ENCODE measurements around the gene CNTN1.
"Not testable (repeated sequence)": the region's sequence is repeated elsewhere in the genome, so short reads cannot be mapped to it uniquely, and the experiment has no call there.

The CNTN1 gene

DNA sequence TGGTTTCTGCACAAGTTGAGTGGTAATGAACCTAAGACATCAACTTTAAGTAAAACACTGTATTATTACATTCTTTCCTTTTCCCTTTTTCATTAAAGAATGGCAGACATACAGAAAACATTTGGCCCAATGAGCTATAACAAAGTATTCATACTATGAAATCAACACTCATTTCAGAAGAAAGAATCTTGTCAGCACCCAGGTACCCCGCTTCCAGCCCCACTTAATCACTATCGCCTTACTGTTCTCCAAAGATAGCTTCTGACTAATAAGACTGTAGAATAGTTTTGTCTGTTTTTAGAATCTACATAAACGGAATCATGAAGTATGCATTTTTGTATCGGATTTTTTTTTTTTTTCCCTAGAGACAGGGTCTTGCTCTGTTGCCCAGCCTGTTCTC, 9.5 kb downstream of the CNTN1 start:
- DNase-seq, result no peak

DNA sequence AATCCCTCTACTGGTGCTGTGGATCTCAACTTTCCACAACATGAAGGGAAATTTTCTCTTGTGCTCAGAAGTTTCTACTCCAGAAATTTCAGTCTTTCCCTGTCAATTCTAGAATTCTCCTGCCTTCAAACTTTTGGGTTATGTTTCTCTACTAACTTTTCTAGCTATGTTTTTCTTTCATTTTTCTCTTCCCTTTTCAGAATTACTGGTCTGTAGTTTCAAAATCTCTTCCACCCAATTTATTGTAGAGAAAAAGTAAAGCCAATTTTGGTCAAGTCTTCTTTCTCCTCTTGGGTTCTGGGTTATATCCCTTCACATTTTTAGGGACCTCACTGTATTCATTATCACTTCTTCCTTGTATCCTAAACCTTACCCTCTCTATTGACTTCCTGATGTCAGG, 18.9 kb downstream of the CNTN1 start:
- no peak for DNase-seq

DNA sequence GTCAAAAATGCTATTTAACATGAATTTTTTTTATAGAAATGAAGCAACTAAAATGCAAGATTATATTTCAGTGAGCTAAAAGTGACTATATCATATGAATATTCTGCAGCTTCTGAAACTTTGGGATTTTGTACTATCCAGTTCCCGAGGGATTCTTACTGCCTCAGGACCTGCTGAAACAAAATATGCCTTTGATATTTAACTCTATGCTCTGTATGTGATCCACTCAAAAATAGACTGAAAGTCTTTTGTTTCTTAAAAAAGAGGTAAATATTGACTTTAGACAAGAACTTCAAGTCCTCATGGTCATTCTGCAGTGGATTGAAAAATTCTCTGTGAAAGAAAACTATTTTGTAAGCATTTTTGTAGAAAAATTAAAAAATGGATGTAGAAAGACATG, 22.4 kb downstream of the CNTN1 start:
- DNase-seq, result no peak

DNA sequence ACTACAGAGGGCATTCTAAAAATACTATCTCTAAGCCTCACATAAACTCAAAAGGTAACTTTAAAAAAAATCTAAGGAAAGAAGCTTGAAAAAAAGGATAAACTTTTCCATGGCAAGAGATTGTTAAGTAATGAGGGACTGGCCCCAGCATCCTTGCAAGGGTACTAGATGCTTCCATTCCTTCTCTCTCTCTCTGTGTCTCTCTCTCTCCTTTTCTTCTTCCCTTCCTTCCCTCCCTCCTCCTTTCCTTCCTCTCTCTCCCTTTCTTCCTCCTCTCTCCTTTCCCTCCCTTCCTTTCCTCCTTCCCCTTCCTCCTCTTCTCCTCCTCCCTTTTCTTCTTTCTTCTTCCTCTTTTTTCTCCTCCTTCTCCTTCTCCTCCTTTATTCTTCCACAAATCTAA, 23.8 kb downstream of the CNTN1 start:
- DNase-seq, result no peak

DNA sequence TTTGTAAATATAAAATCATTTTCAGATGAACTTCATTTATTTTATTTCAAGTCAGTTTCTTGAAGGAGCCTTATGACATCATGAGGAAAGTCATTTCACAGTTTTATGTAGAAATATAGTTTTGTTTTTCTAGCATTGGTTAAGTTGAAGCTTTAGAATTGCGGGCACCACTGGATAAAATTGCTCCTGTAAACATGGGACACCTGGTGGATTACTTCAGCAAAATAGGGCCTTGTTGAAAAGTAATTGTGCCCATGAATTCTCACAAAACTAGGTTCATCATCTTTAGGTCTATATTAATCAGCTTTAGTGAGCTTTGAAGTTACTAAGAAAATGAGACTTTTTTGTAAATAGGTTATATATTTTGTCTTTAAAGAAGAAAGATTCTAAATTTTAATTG, 25.3 kb downstream of the CNTN1 start:
- DNase-seq, result no peak

DNA sequence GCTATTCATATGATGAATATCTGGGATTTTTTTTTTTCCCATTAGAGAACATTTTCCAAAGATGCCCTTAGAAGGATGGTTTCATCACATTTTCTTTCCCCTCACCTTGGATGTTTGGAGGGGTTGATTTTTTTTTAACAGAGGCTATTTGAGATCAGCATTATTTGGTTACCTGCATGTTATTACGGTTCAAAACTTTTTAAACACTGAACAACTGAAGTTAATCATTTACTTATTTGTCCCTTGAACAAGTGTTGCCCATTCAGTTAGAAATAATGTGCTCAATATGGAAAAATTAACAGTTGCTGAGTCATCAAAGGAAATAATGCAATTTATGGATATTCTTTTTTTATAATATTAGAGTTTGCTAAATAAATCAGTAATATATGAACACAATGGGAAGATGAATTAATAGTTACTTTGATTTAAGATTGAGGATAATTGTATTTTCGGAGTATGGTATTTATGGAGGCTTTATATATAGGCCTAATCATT, 26.7 kb downstream of the CNTN1 start:
- DNase-seq, result no peak

DNA sequence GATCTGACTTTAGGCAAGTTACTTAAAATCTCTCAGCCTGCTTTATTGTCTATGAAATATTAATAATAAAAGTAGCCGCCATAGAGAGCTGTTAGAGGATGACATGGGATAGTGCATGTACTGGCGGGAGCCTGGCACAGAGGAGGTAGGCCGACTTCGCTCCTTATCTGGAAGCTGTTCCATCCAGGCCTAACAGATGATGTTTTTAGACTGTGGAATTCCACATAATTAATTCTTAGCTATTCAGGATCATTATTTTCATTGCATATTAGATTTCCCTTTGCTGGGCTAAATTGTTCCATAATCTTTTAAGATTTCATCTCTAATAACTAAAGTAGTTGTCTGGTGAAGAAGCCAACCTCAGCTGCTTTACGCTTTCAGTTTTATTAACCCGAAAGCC, 30.8 kb downstream of the CNTN1 start:
- no peak for DNase-seq

DNA sequence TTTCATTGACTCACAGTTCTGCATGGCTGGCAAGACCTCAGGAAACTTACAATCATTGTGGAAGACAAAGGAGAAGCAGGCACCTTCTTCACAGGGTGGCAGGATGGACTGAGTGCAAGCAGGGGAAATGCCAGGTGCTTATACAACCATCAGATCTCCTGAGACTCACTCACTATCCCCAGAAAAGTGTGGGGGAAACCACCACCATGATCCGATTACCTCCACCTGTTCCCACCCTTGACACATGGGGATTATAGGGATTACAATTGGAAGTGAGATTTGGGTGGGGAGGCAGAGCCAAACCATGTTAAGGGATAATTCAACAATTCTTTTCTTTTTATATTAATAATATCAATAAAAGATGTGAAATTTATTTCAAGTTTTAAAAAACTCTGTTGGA, 34.1 kb downstream of the CNTN1 start:
- DNase-seq, result no peak

DNA sequence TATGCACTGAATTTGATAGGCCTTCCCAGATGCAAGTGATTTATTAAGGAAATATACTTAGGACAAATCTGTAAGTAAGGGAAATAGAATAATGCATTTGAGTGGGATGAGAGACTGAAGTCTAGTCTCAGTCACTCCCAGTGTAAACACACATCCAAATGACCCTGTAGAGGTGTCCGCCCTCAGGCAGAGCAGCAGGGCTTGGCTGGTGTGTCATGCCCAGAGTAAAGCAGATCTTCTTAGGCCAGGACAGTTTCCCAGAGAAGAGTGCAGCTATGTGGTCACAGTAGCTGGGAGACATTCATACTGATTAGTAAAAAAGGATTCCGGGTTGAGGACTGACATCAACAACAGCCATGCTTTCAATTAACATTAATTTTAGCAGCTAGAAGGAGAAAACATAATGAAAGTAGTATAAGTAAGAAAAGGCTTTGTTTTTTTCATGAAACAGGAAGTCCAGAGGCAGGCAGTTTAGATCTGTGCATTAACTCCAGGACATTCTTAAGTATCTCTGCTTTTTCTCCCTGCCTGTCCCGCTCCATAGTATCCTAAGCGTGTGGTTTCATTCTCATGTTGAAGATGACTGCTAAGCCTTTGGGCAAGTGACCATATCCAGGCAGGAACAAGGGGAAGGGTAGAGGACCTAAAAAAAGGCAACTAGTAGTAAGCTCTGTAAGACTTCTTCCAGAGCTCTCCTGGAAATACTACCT, 35.7 kb downstream of the CNTN1 start:
- no peak for DNase-seq

DNA sequence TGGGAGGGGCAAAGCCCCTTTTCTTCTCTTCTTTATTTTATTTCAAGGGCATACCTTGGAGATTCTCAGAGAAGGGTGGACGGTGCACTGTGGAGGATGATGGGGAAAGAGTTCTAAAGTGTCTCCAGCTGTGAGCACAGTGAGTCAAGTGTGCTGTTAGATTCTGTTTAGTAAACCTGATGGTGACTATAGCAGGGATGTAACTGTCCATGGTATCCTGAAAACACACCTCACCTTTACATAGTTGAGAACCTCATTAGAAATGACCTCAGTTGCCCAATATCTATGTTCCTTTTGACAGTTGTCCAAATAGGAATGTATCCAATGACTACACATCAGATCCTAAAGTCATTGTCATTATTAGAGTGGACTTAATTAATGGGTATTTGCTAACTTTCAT, 38.0 kb downstream of the CNTN1 start:
- no peak for DNase-seq

DNA sequence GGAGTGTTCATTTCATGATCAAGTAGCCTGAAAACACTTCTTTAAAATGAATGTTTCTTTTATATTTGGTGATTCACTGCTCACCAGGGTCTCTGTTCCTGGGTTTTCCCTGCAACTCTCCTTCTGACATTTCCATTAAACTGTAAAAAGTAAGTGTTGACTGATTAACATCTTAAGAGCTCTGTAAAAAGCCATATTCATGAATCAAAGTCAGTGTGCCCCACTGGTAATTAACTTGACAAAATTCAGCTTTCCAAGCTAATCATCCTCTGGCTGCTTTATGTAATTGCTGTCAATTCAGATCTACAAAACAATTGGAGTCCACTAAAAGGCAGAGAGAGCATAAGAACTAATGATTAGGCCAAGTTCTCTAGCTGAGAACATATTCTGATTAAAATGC, 41.6 kb downstream of the CNTN1 start:
- no peak for DNase-seq

DNA sequence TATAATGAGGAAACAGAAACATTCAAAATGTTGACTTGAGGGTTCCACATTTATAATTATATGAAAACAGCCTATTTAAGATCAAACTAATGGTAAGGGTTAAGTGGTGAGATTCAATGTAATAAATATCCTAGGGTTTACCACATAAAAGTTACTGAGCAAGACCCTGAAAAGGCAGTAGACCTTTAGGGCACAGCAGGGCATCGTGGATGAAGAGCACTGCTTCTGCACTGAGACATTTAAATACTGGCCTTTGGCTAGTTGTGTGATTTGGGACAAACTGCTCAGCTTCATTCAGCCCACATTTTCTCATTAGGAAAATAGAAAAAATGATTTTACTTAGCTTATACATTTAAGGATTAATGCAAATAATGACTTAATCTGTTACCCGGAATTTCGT, 42.0 kb downstream of the CNTN1 start:
- DNase-seq, result no peak

DNA sequence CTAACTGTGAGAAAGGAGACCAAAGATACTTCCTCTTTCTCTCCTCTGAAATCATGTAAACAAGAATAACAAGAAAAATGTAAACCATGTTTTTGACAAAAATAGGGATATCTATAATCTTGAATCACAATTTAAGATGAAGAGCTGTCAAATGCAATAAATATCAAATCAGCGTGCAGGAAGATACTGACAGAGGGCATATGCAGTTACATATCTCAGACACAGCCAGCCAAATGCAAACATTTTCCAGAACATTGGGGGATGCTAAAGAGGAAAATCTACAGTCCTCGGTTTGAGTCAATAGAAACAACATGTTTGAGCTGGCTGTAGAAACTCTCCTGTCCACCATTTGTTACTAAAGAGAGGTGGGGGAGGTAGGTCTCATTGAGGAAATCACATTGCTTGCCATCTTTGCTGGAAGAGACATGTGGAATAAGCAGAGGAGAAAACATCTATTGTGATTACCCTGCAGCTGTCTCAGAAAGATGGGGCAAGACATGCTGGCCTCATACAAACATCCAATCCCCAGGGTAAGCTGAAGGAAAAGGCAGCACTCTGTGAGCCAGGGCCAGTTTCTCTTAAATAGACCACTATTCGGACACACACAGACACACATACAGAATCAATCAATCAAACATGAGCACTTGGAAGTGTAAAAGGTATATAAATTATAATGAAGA, 43.5 kb downstream of the CNTN1 start:
- no peak for DNase-seq

DNA sequence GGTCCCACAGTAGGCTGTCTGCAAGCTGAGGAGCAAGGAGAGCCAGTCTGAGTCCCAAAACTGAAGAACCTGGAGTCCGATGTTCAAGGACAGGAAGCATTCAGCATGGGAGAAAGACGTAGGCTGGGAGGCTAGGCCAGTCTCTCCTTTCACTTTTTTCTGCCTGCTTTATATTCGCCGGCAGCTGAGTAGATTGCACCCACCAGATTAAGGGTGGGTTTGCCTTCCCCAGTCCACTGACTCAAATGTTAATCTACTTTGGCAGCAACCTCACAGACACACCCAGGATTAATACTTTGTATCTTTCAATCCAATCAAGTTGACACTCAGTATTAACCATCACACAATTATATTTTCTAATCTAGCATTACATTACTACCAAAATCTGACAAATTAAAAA, 45.2 kb downstream of the CNTN1 start:
- not testable (repeated sequence) for DNase-seq

DNA sequence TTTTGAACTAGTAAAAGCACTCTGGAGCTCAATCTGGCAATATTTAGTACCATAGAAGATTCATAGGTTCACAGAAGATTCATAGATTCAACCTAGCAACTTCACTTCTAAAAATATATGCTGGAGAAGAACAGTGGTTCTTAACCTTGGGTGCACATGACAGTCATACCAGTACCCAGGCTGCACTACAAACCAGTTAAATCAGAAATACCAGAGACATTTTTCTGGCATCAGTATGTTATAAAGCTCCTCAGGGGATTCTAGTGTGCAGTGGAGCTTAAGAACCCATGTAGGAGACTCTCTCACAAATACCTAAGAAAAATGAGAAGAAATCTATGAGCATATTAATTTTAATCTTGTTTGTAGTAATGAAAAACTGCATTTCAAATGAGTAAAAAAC, 46.6 kb downstream of the CNTN1 start:
- DNase-seq, result no peak

DNA sequence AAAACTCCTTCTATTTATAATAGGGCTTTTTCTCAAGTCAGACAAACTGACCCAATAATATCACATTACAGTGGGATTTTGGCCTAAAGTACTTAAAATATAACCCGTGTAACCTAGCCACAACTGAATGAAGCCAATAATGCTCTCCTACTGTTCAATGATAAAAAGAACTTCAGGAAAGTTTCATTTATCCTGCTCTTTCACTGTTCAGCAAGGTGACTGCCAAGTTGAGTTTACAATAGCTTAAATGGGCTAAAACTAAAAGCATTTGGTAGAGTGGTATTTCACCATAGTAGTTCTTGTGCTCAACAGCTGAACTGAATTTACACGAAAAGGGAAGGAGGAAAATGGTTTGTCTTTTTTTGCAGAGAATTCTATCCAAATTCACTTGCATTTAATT, 49.8 kb downstream of the CNTN1 start:
- DNase-seq, result no peak

DNA sequence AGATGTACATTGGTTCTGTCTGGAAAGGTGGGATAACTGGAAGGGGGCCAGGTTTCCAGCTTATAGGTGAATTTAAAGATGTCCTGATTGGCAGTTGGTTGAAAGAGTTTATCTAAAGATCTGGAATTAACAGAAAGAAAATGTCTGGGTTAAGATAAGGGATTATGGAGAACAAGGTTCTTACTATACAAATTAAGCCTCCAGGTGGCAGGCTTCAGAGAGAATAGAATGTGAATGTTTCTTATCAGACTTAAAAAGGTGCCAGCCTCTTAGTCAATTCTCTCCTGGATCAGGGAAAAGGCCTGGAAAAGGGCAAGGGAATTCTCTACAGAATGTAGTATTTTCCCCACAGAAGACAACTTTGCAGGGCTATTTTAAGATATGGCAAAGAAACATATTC, 53.1 kb downstream of the CNTN1 start:
- no peak for DNase-seq

DNA sequence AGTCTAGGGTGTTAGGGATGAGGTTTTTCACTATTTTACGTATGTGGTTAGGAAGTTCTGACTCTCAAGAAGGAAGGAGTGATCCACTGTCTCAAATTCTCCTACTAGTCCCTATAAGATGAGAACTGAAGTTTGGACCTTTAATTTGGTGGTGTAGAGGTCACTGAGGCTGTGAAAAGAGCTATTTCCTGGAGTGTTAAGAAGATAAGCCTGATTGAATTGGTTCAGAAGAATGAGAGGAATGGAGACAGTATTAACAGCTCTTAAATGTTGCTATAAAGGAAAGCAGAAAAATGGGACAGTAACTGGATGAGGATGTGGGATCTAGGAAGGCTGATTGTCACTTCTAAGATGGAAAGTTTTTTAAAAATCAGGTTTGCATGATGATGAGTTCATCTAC, 57.6 kb downstream of the CNTN1 start:
- no peak for DNase-seq

DNA sequence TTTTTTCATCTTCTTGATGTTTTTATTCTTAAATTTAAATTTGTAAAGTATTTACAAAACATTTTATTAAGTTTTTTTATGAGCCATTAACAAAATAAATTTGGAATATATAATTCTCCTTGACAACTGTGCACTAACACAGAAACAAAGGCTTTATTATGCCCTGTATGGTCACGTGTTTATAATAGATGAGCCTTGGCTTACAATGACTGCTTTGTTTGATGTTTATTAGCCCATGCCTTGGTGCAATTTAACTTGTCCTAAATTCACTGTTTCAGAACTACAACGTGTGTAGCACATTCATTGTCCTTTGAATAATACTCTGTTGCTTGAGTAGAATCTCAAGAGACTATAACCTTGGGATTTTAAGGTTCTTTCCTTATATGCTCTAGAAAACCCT, 59.8 kb downstream of the CNTN1 start:
- no peak for DNase-seq

DNA sequence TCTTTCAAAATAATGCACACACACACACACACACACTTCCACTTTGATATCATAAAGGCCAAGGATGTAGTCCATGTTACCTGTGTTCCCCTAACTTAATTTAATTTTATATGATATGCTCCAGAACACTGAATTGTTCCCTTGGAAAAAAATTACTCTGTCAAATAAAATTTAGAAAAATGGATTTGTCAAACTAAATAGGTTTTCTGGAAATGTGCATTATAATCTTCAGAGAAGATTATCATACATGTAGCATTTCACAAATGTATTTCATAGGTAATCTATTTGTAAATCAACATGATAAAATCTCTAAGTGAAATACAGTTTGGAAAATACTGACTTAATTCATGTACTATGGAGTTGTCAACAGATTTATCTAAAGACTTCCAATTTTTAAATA, 68.6 kb downstream of the CNTN1 start:
- DNase-seq, result no peak

DNA sequence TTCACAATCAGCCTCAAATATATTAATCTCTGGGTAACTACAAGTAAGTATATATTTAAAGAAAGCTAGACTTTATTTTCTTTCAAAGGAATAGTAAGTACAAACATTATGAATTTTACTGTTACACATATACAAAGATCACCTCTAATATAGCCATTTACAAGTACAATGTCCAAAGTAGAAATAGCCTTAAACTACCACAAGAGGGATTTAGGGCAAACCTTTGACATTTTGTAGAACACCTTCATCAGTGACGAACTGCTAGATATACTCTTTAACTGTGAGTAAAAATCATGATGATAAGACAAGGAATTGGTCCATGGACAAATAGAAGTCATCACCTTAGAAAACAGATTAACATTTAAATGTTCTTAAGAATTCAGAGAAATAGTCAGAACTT, 69.8 kb downstream of the CNTN1 start:
- DNase-seq, result no peak

DNA sequence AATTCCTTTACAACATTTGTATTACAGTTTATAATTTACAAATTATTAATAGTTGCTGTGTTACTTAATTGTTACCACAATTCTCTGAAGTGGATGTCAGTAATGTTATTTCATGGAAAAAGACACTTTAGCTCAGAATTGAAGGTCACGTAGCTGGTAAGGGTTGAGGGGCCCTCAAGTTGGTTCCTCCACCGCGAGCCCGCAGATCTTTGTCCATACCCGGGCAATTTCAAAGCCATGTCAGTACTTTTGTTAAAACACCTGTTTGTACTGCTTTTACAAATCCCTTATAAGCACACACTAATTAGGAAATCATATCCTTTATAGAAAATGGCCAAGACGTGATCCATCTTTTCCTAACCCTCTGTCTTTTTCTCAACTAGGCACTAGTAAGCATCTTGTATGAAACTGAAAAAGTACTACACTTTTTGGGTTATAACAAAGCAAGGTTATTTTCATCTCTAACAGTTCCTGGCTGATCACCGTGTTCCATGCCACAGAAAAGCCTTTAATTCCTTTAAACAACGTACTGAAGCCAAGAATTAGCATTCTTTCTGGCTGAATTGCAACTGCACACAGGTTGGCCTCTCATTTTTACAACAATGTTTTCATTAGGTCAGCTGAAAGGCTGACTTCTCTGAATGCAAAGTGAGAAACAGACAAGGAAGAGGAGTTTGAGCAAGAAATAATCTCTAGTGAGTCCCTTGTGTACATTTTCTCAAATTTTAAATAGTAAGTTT, 76.1 kb downstream of the CNTN1 start:
- DNase-seq, result no peak

DNA sequence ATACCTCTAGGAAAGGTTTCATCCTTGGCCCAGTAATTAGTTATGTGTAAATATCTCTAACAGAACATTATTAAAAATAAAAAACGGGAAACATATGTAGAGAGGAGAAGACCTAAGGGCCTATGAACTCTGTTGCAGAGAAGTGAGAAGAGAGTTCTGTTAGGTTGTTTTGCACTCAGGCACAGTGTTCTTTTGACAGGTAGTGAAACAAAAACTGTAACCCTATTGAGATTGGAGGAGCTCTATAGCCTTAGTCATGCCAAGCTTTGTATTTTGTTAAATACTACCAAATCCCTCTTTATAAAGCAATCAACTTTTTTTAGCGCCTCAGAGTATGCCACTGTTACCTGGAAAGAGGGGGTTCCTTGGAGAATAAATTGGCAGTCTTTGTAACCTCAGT, 77.6 kb downstream of the CNTN1 start:
- DNase-seq, result no peak

DNA sequence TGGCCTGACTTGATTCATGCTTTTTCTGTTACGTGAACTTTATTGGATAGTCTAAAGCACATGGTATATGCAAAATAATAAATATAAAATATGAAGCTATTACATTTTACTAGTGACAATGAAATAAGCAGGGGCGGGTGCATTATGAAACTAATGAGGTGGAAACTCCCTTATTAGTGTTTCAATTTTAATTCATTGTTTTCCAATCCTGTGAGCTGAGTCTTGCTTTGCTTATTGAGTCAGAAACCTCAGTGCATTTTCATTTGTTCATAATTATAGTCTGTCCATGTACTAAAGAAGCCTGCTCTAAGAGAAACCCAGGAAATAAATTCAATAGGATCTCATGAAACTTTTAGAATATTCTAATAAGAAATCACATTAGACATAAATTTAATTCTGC, 78.5 kb downstream of the CNTN1 start:
- DNase-seq, result no peak

All from activated CD4-positive, CD25-positive, alpha-beta regulatory T cell treated with anti-CD3 and anti-CD28 coated beads, Interleukin-2, amount 50 U/mL, for 72 hours (primary cell).